GM21447 (cell line): ENCODE data around the gene IFNA7.
"Not testable (repeated sequence)": the region's sequence is repeated elsewhere in the genome, so short reads cannot be mapped to it uniquely, and the experiment has no call there.

Source experiments
- ATAC-seq: cut with Tn5 transposase; IDR thresholded peaks from one replicate; pipeline ENCODE4 v1.9.1; 2021; ENCODE audit not compliant: unreplicated experiment

Gene IFNA7

DNA sequence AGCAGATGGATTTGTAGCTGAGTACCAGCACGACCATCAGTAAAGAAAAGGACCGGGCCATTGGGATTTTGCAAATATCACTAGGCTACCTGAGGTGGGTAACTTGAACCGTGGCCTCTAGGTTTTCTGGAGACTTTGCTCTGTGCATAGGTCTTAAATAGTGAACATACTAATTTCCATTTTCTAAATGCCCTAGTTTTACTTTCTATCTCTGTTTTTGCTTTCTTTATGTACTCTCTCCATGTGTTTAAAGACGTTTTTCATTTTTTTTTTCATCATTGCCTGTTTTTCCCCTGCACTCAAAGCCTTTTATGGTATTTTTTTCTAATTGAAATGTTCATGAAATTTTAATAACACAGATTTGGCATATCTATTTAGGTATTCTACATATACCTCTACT is at the start of gene IFNA7:
IFNA7 (minus strand) TSS at position 101 of the 400 bp plus-strand sequence; CDS start at position 61, 40 bp downstream.
- ATAC-seq = not testable (repeated sequence)

DNA sequence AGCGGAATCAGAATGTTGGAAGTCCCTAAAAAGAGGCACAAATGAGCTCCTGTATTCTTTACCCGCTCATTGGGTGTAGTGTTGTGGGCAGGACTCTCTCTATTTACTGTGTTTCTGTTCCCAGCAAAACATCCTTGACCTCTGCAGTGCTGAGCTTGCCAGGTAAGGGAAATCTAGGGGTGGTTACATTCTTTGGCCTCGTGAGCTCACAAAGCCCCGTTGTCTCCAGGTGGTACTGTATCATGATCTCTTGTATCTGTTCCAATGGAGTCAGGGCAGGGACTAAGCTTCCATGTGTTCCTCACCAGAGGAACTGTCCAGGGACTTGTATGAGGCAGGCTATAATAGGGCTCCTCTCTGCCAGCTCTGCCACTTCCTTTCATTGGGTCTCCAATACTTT is 49.6 kb upstream of the IFNA7 start:
- ATAC-seq = no peak

DNA sequence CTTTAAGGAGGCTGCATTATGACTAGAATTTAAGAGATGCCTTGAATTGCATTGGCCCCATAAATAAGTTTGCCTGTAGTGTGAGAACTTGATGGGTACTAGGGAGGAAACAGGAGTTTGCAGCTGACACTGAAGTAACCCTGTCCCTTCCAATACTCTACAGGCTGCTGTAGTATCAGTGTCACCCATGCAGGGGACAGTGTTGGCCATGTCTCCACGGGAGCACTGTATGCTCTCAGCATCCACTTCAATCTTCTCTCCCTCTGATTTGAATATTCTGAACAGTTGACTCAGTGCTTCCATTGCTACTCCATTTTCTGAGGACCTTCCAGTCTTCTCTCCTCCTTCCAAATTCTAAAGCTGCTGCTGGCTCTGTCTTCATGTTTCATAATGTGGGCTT is 49.2 kb upstream of the IFNA7 start:
- ATAC-seq = no peak

DNA sequence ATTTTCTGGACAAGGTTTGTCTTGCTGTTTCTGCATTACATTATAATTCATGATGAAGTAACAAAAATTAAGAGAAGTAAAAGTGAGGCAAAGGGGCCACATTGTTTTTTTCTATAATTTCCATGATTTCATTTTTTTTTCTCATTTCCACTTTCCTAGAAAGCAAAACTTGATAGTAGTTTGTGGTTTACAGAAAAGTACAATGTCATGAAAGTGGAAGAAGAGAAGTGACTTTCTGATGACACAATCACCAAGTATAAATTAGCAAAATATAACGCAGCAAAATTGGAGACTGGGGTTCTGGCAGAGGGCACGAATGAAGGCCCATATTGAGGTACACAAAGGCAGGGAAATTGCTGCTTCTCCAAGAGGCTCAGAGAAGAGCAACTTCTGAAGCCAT is 42.8 kb upstream of the IFNA7 start:
- no peak for ATAC-seq

DNA sequence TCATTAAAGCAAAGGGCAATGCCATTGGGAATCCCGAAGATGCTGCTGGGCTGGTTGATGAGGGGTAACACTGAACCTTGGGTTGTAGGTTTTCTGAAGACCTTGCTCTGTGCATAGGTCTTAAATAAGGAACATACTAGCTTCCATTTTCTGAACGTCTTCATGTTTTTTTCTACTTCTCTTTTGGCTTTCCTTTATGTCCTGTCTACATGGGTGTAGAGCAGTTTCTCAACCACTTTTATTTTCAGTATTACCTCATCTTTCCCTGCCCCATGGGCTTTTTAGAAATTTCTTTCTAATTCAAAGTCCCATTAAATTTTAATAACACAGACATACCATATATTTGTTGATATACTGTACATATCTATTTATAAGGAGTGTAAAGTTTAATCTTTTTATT is 37.9 kb upstream of the IFNA7 start, which contains the start of gene IFNA14:
IFNA14 (minus strand) TSS at position 95 of the 400 bp plus-strand sequence; CDS start at position 25, 70 bp downstream.
- no peak for ATAC-seq

DNA sequence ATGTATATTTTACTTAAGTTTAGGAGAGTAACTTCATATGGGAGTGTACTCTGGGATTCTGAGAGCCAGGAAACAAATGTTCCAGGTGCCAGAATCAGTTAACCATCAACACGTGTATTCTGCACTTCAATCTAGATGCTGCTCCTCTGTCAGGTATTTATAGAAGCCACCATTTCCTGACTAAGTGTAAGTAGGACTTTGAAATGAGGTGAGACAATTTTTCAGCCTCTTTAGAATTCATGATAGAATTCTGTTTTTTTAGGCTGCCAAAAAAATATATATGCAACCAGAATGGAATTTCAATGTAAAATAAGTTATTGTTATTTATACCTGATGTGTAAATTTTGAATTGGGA is 34.3 kb upstream of the IFNA7 start:
- peak; percentile 47 for ATAC-seq

DNA sequence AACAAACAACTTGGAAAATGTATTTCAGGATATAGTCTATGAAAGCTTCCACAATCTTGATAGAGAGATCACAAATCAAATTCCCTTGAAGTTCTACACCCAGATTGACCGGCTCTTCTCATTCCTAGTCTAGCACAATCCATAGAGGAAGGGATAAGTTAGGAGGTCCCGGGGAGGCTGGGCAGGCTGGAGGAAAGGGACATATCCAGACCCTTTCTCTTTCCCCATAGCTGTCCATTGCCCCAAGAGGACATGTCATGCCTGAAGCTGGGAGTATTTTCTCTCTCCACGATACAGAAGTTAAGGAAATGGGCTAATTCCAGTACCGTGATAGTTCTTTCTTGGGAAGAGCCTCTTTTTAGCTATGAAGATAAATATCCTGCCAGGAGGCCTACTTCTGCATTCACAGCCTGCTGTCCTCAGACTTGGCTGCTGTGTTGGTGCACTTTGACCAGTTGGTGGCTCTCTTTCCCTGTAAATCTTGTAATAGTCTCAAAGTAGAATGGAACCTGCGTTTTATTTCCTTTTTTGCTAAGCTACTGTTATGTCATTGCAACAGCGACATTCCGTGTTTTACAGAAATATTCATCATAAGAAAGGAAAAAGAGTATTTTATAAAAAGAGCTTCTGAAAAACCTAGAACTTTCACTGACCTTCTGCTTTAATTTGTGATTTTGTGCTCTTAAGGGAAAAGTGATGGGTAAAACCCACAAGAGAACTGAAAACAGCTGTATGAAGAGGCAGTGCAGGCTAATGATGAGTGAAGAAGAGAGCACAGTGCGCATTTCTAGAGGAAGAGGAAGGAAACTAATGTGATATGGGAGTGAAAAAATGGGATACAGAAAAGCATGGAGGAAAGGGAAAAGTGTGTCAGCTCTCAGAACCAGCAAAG is 33.7 kb upstream of the IFNA7 start:
- ATAC-seq = peak; percentile 82

DNA sequence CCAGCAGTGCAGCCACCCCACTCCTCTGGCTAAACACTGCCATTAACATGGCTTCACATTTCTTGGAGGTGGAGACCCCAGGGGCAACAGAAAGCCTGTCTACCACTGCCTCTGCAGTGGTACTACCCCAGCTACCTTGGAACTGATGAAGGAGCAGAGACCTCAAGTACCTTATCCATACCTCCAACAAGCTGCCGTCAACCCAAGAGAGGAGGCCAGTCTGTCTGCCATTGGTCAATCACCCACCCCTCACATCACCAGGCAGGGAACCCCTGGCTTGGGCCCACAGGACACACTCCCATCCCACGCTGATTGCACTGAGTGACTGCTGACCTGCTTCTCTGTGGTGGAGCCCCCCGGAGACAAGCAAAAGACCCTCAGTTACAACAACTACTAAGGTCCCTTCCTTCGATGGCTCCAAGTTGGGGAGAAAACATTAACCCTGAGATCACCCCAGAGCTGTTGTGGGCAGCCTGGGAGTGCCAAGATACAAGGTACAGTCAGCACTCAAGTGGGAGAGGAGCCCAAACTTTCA is 32.2 kb upstream of the IFNA7 start:
- no peak for ATAC-seq

DNA sequence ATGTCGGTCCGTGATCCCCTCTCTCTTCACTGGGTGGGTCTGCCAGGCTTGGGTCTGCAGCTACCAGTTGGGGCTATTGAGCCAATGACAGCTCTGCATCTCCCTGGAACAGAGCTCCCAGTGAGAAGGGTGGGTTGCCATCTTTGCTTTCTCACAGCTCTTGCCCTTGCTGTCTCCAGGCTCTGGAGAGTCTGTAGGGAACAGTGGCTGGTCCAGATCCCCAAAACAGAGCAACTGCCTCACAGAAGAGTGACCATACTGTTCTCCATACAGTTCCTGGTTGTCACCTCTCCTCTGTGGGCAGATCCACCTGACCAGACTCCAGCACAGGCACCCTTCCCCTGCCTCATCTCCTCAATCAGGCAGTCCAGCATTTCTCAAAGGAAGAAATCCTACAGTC is 31.3 kb upstream of the IFNA7 start:
- ATAC-seq = no peak

DNA sequence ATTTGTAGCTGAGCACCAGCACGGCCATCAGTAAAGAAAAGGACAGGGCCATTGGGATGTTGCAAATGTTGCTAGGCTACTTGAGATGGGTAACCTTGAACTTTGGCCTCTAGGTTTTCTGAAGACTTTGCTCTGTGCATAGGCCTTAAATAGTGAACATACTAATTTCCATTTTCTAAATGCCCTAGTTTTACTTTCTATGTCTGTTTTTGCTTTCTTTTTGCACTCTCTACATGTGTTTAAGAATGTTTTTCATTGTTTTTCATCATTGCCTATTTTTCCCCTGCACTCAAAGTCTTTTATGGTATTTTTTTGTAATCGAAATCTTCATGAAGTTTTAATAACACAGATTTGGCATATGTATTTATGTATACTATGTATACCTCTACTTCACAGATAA is 26.1 kb upstream of the IFNA7 start, which contains the start of gene IFNA17:
IFNA17 (minus strand) TSS at position 101 of the 400 bp plus-strand sequence; CDS start at position 52, 49 bp downstream.
- no peak for ATAC-seq

DNA sequence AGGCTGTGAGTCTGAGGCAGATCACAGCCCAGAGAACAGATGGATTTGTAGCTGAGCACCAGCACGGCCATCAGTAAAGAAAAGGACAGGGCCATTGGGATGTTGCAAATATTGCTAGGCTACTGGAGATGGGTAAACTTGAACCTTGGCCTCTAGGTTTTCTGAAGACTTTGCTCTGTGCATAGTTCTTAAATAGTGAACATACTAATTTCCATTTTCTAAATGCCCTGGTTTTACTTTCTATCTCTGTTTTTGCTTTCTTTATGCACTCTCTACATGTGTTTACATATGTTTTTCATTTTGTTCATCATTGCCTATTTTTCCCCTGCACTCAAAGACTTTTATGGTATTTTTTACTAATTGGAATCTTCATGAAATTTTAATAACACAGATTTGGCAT is 15.2 kb upstream of the IFNA7 start, which contains the start of gene IFNA16:
IFNA16 (minus strand) TSS at position 101 of the 400 bp plus-strand sequence; CDS start at position 95, 6 bp downstream.
- not testable (repeated sequence) for ATAC-seq

DNA sequence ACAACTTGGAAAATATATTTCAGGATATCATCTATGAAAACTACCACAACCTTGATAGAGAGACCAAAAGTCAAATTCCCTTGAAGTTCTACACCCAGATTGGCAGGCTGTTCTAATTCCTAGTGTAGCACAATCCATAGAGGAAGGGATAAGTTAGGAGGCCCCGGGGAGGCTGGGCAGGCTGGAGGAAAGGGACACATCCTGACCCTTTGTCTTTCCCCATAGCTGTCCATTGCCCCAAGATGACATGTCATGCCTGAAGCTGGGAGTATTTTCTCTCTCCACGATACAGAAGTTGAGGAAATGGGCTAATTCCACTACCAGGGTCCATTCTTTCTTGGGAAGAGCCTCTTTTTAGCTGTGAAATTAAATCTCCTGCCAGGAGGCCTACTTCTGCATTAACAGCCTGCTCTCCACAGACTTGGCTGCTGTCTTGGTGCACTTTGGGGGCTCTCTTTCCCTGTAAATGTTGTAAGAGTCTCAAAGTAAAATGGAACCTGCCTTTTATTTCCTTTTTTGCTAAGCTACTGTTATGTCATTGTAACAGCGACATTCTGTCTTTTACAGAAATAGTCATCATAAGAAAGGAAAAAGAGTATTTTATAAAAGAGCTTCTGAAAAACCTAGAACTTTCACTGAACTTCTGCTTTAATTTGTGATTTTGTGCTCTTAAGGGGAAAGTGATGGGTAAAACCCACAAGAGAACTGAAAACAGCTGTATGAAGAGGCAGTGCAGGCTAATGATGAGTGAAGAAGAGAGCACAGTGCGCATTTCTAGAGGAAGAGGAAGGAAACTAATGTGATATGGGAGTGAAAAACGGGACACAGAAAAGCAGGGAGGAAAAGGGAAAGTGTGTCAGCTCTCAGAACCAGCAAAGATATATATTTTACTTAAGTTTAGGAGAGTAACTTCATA is 11.7 kb upstream of the IFNA7 start:
- peak; percentile 69 for ATAC-seq

DNA sequence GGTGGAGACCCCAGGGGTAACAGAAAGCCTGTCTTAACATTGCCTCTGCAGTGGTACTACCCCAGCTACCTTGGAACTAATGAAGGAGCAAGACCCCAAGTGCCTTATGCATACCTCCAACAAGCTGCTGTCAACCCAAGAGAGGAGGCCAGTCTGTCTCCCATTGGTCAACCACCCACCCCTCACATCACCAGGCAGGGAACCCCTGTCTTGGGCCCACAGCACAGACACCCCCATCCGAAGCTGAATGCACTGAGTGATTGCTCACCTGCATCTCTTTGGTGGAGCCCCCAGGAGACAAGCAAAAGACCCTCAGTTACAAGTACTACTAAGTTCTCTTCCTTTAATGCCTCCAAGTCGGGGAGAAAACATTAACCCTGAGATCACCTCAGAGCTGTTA is 10.2 kb upstream of the IFNA7 start:
- ATAC-seq = not testable (repeated sequence)

DNA sequence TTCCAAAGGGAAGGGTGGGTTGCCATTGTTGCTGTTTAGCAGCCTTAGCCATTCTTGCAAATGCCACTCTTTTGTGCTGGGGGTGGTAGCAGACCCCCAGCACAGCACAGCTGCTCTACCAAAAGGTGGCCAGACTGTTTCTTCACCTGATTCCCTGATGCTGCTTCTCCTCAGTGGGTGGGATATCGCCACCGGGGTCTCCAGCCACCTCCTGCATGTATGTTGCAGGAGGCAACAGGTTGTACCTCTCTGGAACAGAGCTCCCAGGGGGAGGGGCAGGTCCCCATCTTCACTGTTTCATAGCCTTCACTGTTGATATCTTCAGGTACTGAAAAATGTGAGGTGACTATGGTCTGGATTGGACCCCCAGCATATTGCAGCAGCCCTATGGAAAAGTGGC is 8.8 kb upstream of the IFNA7 start:
- not testable (repeated sequence) for ATAC-seq

DNA sequence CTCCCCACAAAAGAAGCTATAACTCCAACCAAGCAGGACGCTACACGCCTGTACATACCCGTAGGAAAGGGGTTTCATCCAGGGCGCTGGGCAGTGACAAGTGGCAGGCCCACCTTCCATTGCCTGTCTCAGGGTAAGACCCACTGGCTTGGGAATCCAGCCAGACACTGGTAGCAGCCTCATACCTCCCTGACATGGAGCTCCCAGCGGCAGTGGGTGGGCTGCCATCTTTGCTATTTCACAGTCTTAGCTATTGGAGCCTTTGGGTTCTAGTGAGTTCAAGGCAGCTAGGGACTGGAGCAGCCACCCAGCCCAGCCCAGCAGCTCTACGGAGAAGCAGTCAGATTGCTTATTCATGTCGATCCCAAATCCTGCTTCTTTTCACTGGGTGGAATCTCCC is 8.3 kb upstream of the IFNA7 start:
- no peak for ATAC-seq

DNA sequence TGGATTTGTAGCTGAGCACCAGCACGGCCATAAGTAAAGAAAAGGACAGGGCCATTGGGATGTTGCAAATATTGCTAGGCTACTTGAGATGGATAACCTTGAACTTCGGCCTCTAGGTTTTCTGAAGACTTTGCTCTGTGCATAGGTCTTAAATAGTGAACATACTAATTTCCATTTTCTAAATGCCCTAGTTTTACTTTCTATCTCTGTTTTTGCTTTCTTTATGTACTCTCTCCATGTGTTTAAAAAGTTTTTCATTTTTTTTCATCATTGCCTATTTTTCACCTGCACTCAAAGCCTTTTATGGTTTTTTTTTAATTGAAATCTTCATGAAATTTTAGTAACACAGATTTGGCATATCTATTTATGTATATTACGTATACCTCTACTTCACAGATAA is 5.0 kb upstream of the IFNA7 start, which contains the start of gene IFNA10:
IFNA10 (minus strand) TSS at position 101 of the 400 bp plus-strand sequence; CDS start at position 55, 46 bp downstream.
- ATAC-seq = not testable (repeated sequence)

DNA sequence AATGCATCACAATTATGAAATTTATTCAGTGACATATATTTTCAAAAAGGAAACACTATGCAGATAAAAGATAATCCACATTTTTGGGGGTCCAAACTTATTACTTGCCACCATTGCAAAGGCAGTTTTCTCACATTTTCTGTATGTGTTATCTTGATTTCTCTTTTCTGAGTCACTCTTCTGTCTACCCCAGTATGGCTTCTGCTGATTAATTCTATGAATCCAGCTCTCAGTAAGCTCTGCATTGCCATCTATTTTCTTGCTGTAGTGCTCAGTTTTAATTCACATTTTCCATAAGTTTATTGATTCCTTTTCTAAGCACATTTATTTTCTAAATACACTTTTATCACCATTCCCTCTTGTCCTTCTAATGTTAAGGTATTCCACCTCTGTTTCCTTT is 3.2 kb upstream of the IFNA7 start:
- ATAC-seq = no peak

DNA sequence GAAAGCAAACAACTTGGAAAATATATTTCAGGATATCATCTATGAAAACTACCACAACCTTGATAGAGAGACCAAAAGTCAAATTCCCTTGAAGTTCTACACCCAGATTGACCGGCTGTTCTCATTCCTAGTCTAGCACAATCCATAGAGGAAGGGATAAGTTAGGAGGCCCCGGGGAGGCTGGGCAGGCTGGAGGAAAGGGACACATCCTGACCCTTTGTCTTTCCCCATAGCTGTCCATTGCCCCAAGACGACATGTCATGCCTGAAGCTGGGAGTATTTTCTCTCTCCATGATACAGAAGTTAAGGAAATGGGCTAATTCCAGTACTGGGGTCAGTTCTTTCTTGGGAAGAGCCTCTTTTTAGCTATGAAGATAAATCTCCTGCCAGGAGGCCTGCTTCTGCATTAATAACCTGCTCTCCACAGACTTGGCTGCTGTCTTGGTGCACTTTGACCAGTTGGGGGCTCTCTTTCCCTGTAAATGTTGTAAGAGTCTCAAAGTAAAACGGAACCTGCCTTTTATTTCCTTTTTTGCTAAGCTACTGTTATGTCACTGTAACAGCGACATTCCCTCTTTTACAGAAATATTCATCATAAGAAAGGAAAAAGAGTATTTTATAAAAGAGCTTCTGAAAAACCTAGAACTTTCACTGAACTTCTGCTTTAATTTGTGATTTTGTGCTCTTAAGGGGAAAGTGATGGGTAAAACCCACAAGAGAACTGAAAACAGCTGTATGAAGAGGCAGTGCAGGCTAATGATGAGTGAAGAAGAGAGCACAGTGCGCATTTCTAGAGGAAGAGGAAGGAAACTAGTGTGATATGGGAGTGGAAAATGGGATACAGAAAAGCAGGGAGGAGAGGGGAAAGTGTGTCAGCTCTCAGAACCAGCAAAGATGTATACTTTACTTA is 6.9 kb downstream of the IFNA7 start:
- peak; percentile 97 for ATAC-seq

DNA sequence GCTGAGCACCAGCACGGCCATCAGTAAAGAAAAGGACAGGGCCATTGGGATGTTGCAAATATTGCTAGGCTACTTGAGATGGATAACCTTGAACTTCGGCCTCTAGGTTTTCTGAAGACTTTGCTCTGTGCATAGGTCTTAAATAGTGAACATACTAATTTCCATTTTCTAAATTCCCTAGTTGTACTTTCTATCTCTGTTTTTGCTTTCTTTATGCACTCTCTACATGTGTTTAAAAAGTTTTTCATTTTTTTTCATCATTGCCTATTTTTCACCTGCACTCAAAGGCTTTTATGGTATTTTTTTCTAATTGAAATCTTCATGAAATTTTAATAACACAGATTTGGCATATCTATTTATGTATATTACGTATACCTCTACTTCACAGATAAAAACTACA is 14.5 kb downstream of the IFNA7 start, which contains the start of gene IFNA4:
IFNA4 (minus strand) TSS at position 101 of the 400 bp plus-strand sequence; CDS start at position 45, 56 bp downstream.
- not testable (repeated sequence) for ATAC-seq
